ENCODE measurements around the gene HNF1B.

HNF1B gene

GRCh38 chr17:37781451-37781850 is 36.6 kb upstream of the HNF1B start:
- Histone ChIP-seq H3K27ac (ENCODE audit: low read length) (no peak overlapping the region), H3K36me3 (ENCODE audit: control insufficient read depth, insufficient read depth, low read length) (no peaks in the 10 kb centered on the region), H3K9me3 (ENCODE audit: control insufficient read depth, insufficient read depth, low read length) (no peaks in the 10 kb centered on the region), H3K4me3 (ENCODE audit: low read length) (no peak overlapping the region), H3K4me1 (ENCODE audit: control insufficient read depth, insufficient read depth, low read length) (no peaks in the 10 kb centered on the region), H3K27me3 (ENCODE audit: control insufficient read depth, insufficient read depth, low read length) (no peaks in the 10 kb centered on the region)
- no peak for DNase-seq (ENCODE audit: low read depth, low spot score)
- no CpG with 5 or more reads among the region's 2 CpGs for WGBS (ENCODE audit: insufficient coverage, insufficient read length)

- DNase-seq (ENCODE audit: low read depth, low spot score), result no peak
- WGBS (ENCODE audit: insufficient coverage, insufficient read length), result no CpG with 5 or more reads among the region's 4 CpGs
- H3K27ac ChIP-seq (ENCODE audit: low read length), result no peak overlapping the region
- no peaks in the 10 kb centered on the region for H3K36me3 ChIP-seq (ENCODE audit: control insufficient read depth, insufficient read depth, low read length)
- no peaks in the 10 kb centered on the region for H3K27me3 ChIP-seq (ENCODE audit: control insufficient read depth, insufficient read depth, low read length)
- H3K9me3 ChIP-seq (ENCODE audit: control insufficient read depth, insufficient read depth, low read length), result no peaks in the 10 kb centered on the region
- H3K4me1 ChIP-seq (ENCODE audit: control insufficient read depth, insufficient read depth, low read length), result no peaks in the 10 kb centered on the region
- H3K4me3 ChIP-seq (ENCODE audit: low read length), result no peak overlapping the region
These were observed 34.7 kb upstream of the HNF1B start for GRCh38 chr17:37779554-37779953.

- no peaks in the 10 kb centered on the region for H3K36me3 ChIP-seq (ENCODE audit: control insufficient read depth, insufficient read depth, low read length)
- WGBS (ENCODE audit: insufficient coverage, insufficient read length), result no CpG with 5 or more reads among the region's 5 CpGs
- no peaks in the 10 kb centered on the region for H3K4me1 ChIP-seq (ENCODE audit: control insufficient read depth, insufficient read depth, low read length)
- DNase-seq (ENCODE audit: low read depth, low spot score), result no peak
- H3K4me3 ChIP-seq (ENCODE audit: low read length), result no peak overlapping the region
- no peaks in the 10 kb centered on the region for H3K27me3 ChIP-seq (ENCODE audit: control insufficient read depth, insufficient read depth, low read length)
- no peaks in the 10 kb centered on the region for H3K9me3 ChIP-seq (ENCODE audit: control insufficient read depth, insufficient read depth, low read length)
- H3K27ac ChIP-seq (ENCODE audit: low read length), result no peak overlapping the region
These were observed 29.6 kb upstream of the HNF1B start for GRCh38 chr17:37774504-37774903.

- H3K9me3 ChIP-seq (ENCODE audit: control insufficient read depth, insufficient read depth, low read length), result no peaks in the 10 kb centered on the region
- DNase-seq (ENCODE audit: low read depth, low spot score), result no peak
- no peak overlapping the region for H3K4me3 ChIP-seq (ENCODE audit: low read length)
- no peaks in the 10 kb centered on the region for H3K36me3 ChIP-seq (ENCODE audit: control insufficient read depth, insufficient read depth, low read length)
- no peak overlapping the region for H3K27ac ChIP-seq (ENCODE audit: low read length)
- H3K4me1 ChIP-seq (ENCODE audit: control insufficient read depth, insufficient read depth, low read length), result no peaks in the 10 kb centered on the region
- no CpG with 5 or more reads among the region's 2 CpGs for WGBS (ENCODE audit: insufficient coverage, insufficient read length)
- no peaks in the 10 kb centered on the region for H3K27me3 ChIP-seq (ENCODE audit: control insufficient read depth, insufficient read depth, low read length)
These were observed 28.1 kb upstream of the HNF1B start for GRCh38 chr17:37772982-37773381.

GRCh38 chr17:37770631-37771518 is 26.0 kb upstream of the HNF1B start:
- peak; percentile 5 for DNase-seq (ENCODE audit: low read depth, low spot score)
- H3K36me3 ChIP-seq (ENCODE audit: control insufficient read depth, insufficient read depth, low read length), result no peaks in the 10 kb centered on the region
- no peak overlapping the region for H3K4me3 ChIP-seq (ENCODE audit: low read length)
- no peaks in the 10 kb centered on the region for H3K9me3 ChIP-seq (ENCODE audit: control insufficient read depth, insufficient read depth, low read length)
- no peak overlapping the region for H3K27ac ChIP-seq (ENCODE audit: low read length)
- no peaks in the 10 kb centered on the region for H3K4me1 ChIP-seq (ENCODE audit: control insufficient read depth, insufficient read depth, low read length)
- 100% methylated on average over 1 of the region's 17 CpGs for WGBS (ENCODE audit: insufficient coverage, insufficient read length)
- H3K27me3 ChIP-seq (ENCODE audit: control insufficient read depth, insufficient read depth, low read length), result no peaks in the 10 kb centered on the region

- no peaks in the 10 kb centered on the region for H3K36me3 ChIP-seq (ENCODE audit: control insufficient read depth, insufficient read depth, low read length)
- H3K27me3 ChIP-seq (ENCODE audit: control insufficient read depth, insufficient read depth, low read length), result no peaks in the 10 kb centered on the region
- no peak overlapping the region for H3K4me3 ChIP-seq (ENCODE audit: low read length)
- H3K4me1 ChIP-seq (ENCODE audit: control insufficient read depth, insufficient read depth, low read length), result no peaks in the 10 kb centered on the region
- H3K27ac ChIP-seq (ENCODE audit: low read length), result no peak overlapping the region
- WGBS (ENCODE audit: insufficient coverage, insufficient read length), result no CpG with 5 or more reads among the region's 6 CpGs
- DNase-seq (ENCODE audit: low read depth, low spot score), result no peak
- H3K9me3 ChIP-seq (ENCODE audit: control insufficient read depth, insufficient read depth, low read length), result no peaks in the 10 kb centered on the region
These were observed 24.2 kb upstream of the HNF1B start for GRCh38 chr17:37769050-37769449.

- Histone ChIP-seq H3K27me3 (ENCODE audit: control insufficient read depth, insufficient read depth, low read length) (no peaks in the 10 kb centered on the region), H3K36me3 (ENCODE audit: control insufficient read depth, insufficient read depth, low read length) (no peaks in the 10 kb centered on the region), H3K4me3 (ENCODE audit: low read length) (no peak overlapping the region), H3K9me3 (ENCODE audit: control insufficient read depth, insufficient read depth, low read length) (no peaks in the 10 kb centered on the region), H3K4me1 (ENCODE audit: control insufficient read depth, insufficient read depth, low read length) (no peaks in the 10 kb centered on the region), H3K27ac (ENCODE audit: low read length) (no peak overlapping the region)
- WGBS (ENCODE audit: insufficient coverage, insufficient read length), result no CpG with 5 or more reads among the region's 2 CpGs
- DNase-seq (ENCODE audit: low read depth, low spot score), result no peak
These were observed 23.6 kb upstream of the HNF1B start for GRCh38 chr17:37768438-37768837.

- Histone ChIP-seq H3K36me3 (ENCODE audit: control insufficient read depth, insufficient read depth, low read length) (no peaks in the 10 kb centered on the region), H3K9me3 (ENCODE audit: control insufficient read depth, insufficient read depth, low read length) (no peaks in the 10 kb centered on the region), H3K27me3 (ENCODE audit: control insufficient read depth, insufficient read depth, low read length) (no peaks in the 10 kb centered on the region), H3K4me3 (ENCODE audit: low read length) (no peak overlapping the region), H3K4me1 (ENCODE audit: control insufficient read depth, insufficient read depth, low read length) (no peaks in the 10 kb centered on the region), H3K27ac (ENCODE audit: low read length) (no peak overlapping the region)
- DNase-seq (ENCODE audit: low read depth, low spot score), result no peak
- WGBS (ENCODE audit: insufficient coverage, insufficient read length), result no CpG with 5 or more reads among the region's 6 CpGs
These were observed 22.1 kb upstream of the HNF1B start for GRCh38 chr17:37766971-37767370.

GRCh38 chr17:37764383-37764782 is 19.5 kb upstream of the HNF1B start:
- H3K27ac ChIP-seq (ENCODE audit: low read length), result no peak overlapping the region
- no CpG with 5 or more reads among the region's 3 CpGs for WGBS (ENCODE audit: insufficient coverage, insufficient read length)
- no peaks in the 10 kb centered on the region for H3K27me3 ChIP-seq (ENCODE audit: control insufficient read depth, insufficient read depth, low read length)
- no peaks in the 10 kb centered on the region for H3K9me3 ChIP-seq (ENCODE audit: control insufficient read depth, insufficient read depth, low read length)
- H3K4me3 ChIP-seq (ENCODE audit: low read length), result no peak overlapping the region
- DNase-seq (ENCODE audit: low read depth, low spot score), result no peak
- H3K4me1 ChIP-seq (ENCODE audit: control insufficient read depth, insufficient read depth, low read length), result no peaks in the 10 kb centered on the region
- H3K36me3 ChIP-seq (ENCODE audit: control insufficient read depth, insufficient read depth, low read length), result no peaks in the 10 kb centered on the region

- no peak for DNase-seq (ENCODE audit: low read depth, low spot score)
- Histone ChIP-seq H3K27me3 (ENCODE audit: control insufficient read depth, insufficient read depth, low read length) (no peaks in the 10 kb centered on the region), H3K9me3 (ENCODE audit: control insufficient read depth, insufficient read depth, low read length) (no peaks in the 10 kb centered on the region), H3K4me1 (ENCODE audit: control insufficient read depth, insufficient read depth, low read length) (no peaks in the 10 kb centered on the region), H3K4me3 (ENCODE audit: low read length) (no peak overlapping the region), H3K27ac (ENCODE audit: low read length) (no peak overlapping the region), H3K36me3 (ENCODE audit: control insufficient read depth, insufficient read depth, low read length) (no peaks in the 10 kb centered on the region)
- no CpG with 5 or more reads among the region's 7 CpGs for WGBS (ENCODE audit: insufficient coverage, insufficient read length)
These were observed 17.8 kb upstream of the HNF1B start for GRCh38 chr17:37762666-37763065.

- no peaks in the 10 kb centered on the region for H3K27me3 ChIP-seq (ENCODE audit: control insufficient read depth, insufficient read depth, low read length)
- H3K36me3 ChIP-seq (ENCODE audit: control insufficient read depth, insufficient read depth, low read length), result no peaks in the 10 kb centered on the region
- H3K4me3 ChIP-seq (ENCODE audit: low read length), result no peak overlapping the region
- WGBS (ENCODE audit: insufficient coverage, insufficient read length), result no CpG with 5 or more reads among the region's 4 CpGs
- no peaks in the 10 kb centered on the region for H3K9me3 ChIP-seq (ENCODE audit: control insufficient read depth, insufficient read depth, low read length)
- H3K4me1 ChIP-seq (ENCODE audit: control insufficient read depth, insufficient read depth, low read length), result no peaks in the 10 kb centered on the region
- DNase-seq (ENCODE audit: low read depth, low spot score), result no peak
- H3K27ac ChIP-seq (ENCODE audit: low read length), result no peak overlapping the region
These were observed 17.1 kb upstream of the HNF1B start for GRCh38 chr17:37761961-37762360.
